HG02852 (cell line): Measurements from ENCODE around the gene G6PC3.
A peak's percentile ranks its signal among the peaks of the same experiment; 100 is the strongest.
"Not testable (repeated sequence)": the region's sequence is repeated elsewhere in the genome, so short reads cannot be mapped to it uniquely, and the experiment has no call there.

Source experiments
- ATAC-seq: cut with Tn5 transposase; IDR thresholded peaks from one replicate; pipeline ENCODE4 v1.9.1; 2021; ENCODE audit warnings: mild to moderate bottlenecking, moderate library complexity; ENCODE audit not compliant: unreplicated experiment

The G6PC3 gene

GRCh38 chr17:44105941-44106340, 35.4 kb downstream of the G6PC3 start:
- ATAC-seq = no peak

- no peak for ATAC-seq
These were observed 36.3 kb downstream of the G6PC3 start for GRCh38 chr17:44106801-44107200.

- ATAC-seq = no peak
These were observed 38.1 kb downstream of the G6PC3 start for GRCh38 chr17:44108440-44109311.

- ATAC-seq = no peak
These were observed 38.7 kb downstream of the G6PC3 start for GRCh38 chr17:44109312-44109630.

- ATAC-seq = no peak
These were observed 39.6 kb downstream of the G6PC3 start for GRCh38 chr17:44110011-44110686.

- peak; percentile 66 for ATAC-seq
These were observed 40.5 kb downstream of the G6PC3 start for GRCh38 chr17:44110823-44111633.

GRCh38 chr17:44111777-44112176, 41.2 kb downstream of the G6PC3 start:
- ATAC-seq = no peak

GRCh38 chr17:44112284-44113280, 42.0 kb downstream of the G6PC3 start:
- no peak for ATAC-seq

GRCh38 chr17:44113382-44113781, 42.8 kb downstream of the G6PC3 start:
- no peak for ATAC-seq

GRCh38 chr17:44113868-44114840, 43.6 kb downstream of the G6PC3 start:
- no peak for ATAC-seq

- ATAC-seq = no peak
These were observed 45.3 kb downstream of the G6PC3 start for GRCh38 chr17:44115585-44116415.

GRCh38 chr17:44117351-44117750, 46.8 kb downstream of the G6PC3 start:
- no peak for ATAC-seq

GRCh38 chr17:44118427-44119050, 48.0 kb downstream of the G6PC3 start:
- ATAC-seq = no peak

GRCh38 chr17:44119062-44119461, 48.5 kb downstream of the G6PC3 start:
- ATAC-seq = no peak

- no peak for ATAC-seq
These were observed 49.3 kb downstream of the G6PC3 start for GRCh38 chr17:44119798-44120197.

- not testable (repeated sequence) for ATAC-seq
These were observed 49.7 kb downstream of the G6PC3 start for GRCh38 chr17:44120281-44120680.

GRCh38 chr17:44120851-44121605, 50.5 kb downstream of the G6PC3 start:
- ATAC-seq = no peak
